D721Med (cell line): Measurements from ENCODE around the gene GPR137C.

Source experiments
- DNase-seq: peaks from one replicate; pipeline ENCODE4 v3.0.0; 2011; ENCODE audit warnings: low spot score; ENCODE audit not compliant: insufficient read length
- FAIRE-seq: peaks from 2 replicates; lab custom pipeline; 2011; peaks lifted over from hg19 to GRCh38; lab: Jason Lieb, UNC
- CTCF ChIP-seq: IDR thresholded peaks from 2 replicates; pipeline ENCODE4 v1.5.1; 2012; ENCODE audit warnings: mild to moderate bottlenecking, control low read depth; ENCODE audit not compliant: insufficient read depth; ENCODE audit errors: missing control alignments

Gene GPR137C

GRCh38 chr14:52575858-52576257, 23.2 kb downstream of the GPR137C start:
- FAIRE-seq, result no peak
- no peak for TF ChIP-seq CTCF
- DNase-seq, result no peak

- DNase-seq, result no peak
- FAIRE-seq, result no peak
- no peak for TF ChIP-seq CTCF
Measured at GRCh38 chr14:52583544-52583943, 30.9 kb downstream of the GPR137C start.

GRCh38 chr14:52589646-52590045, 37.0 kb downstream of the GPR137C start:
- TF ChIP-seq CTCF, result no peak
- FAIRE-seq (no peak), DNase-seq (no peak)

GRCh38 chr14:52590318-52590717, 37.7 kb downstream of the GPR137C start:
- DNase-seq (no peak), FAIRE-seq (no peak)
- no peak for TF ChIP-seq CTCF

GRCh38 chr14:52596320-52596719, 43.7 kb downstream of the GPR137C start:
- no peak for DNase-seq
- no peak for FAIRE-seq
- TF ChIP-seq CTCF, result no peak

GRCh38 chr14:52596861-52597260, 44.2 kb downstream of the GPR137C start:
- DNase-seq, result no peak
- no peak for FAIRE-seq
- TF ChIP-seq CTCF, result no peak

GRCh38 chr14:52598568-52598967, 45.9 kb downstream of the GPR137C start:
- DNase-seq (no peak), FAIRE-seq (no peak)
- TF ChIP-seq CTCF, result no peak
